ENCODE data around the gene ARHGEF1.

The ARHGEF1 gene

DNA sequence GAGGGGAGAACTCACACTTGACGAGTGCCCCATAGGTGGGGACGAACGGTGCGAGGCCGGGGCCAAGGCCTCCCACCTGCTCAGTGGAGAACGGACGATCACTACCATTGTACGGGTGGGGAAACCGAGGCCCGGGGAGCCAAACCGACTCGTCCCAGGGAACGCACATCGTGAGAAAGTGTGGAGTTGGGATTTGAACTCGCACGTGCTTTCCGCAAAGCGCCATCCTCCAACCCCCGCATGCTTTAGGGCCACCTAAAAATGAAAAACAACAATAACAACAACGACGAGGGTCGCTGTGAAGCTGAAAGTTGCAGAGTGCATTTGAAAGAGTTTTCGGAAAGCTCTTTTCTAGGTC, 458 bp downstream of the ARHGEF1 start:
- Histone ChIP-seq H3K4me3 (ENCODE audit: low read length) (peak overlapping the region; percentile 85), H3K9me3 (ENCODE audit: insufficient read depth, low read length) (no peaks in the 10 kb centered on the region), H3K9ac (ENCODE audit: low read length) (peak overlapping the region; percentile 91), H3K79me2 (ENCODE audit: low read length) (peaks cover 50% of the 10 kb centered on the region), H3K27ac (ENCODE audit: low read length) (peak overlapping the region; percentile 78), H3K4me2 (ENCODE audit: low read length) (peak overlapping the region; percentile 85), H2AFZ (ENCODE audit: low read depth, low read length) (no peak overlapping the region; the same call in 1 of the 2 replicates), H3K27me3 (ENCODE audit: low read depth, low read length) (no peaks in the 10 kb centered on the region), H3K36me3 (replicated peaks; ENCODE audit: low read depth, low read length) (peaks cover 15% of the 10 kb centered on the region), H3K4me1 (ENCODE audit: low read length) (peaks cover 37% of the 10 kb centered on the region), H4K20me1 (ENCODE audit: insufficient read depth, low read length) (peaks cover 22% of the 10 kb centered on the region)
- no peak for TF ChIP-seq EZH2phosphoT487 (IDR thresholded peaks at IDR 0.05; ENCODE audit: low read depth)
- TF ChIP-seq, protein P1, sequence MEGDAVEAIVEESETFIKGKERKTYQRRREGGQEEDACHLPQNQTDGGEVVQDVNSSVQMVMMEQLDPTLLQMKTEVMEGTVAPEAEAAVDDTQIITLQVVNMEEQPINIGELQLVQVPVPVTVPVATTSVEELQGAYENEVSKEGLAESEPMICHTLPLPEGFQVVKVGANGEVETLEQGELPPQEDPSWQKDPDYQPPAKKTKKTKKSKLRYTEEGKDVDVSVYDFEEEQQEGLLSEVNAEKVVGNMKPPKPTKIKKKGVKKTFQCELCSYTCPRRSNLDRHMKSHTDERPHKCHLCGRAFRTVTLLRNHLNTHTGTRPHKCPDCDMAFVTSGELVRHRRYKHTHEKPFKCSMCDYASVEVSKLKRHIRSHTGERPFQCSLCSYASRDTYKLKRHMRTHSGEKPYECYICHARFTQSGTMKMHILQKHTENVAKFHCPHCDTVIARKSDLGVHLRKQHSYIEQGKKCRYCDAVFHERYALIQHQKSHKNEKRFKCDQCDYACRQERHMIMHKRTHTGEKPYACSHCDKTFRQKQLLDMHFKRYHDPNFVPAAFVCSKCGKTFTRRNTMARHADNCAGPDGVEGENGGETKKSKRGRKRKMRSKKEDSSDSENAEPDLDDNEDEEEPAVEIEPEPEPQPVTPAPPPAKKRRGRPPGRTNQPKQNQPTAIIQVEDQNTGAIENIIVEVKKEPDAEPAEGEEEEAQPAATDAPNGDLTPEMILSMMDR (IDR thresholded peaks at IDR 0.05; ENCODE audit: low read depth, low read length), result no peak

DNA sequence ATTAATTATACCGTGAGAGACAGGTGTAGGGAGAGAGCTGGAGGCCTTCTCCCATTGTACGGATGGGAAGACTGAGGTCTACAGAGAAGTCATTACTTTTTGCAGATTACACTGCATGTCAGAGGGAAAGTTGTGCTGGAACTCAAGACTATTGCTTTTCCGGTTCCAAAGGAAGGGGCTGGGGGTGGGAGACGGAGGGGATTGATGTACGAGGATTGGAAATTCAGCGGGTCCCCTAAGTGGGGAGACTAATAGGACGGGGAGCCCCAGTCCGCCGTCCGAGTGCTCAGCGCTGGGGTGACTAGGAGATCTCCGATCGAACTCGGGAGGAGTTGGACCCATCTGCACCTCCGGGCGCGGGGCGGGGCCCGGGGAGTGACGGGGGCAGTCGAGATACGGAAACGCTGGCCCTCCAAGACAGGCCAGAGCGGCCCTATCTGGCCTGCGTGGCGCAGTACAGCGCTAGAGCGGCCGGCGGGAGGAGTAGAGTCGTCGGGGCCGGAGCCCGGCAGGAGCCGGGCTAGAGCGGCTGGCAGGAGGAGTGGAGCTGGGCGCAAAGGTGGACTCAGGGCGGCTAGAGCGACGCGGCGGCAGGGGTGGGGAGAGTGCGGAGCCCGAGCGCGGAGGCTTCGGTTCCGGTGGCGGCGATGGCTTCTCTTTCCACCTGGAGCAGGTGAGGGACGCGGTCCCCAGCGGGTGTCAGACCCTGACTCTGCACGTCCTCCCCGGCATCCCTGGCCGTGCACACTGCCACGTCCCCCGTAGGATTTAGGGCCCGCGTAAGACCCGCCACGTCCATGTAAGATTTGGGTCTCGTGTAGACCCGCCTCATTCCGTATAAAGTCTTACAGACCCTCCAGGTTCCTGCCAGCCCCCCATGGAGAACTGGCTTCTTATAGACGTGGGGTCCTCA, 1.1 kb downstream of the ARHGEF1 start:
- H3K4me1 ChIP-seq (ENCODE audit: low read length), result peaks cover 30% of the 10 kb centered on the region
- peak overlapping the region; percentile 91 for H3K9ac ChIP-seq (ENCODE audit: low read length)
- peaks cover 16% of the 10 kb centered on the region for H4K20me1 ChIP-seq (ENCODE audit: insufficient read depth, low read length)
- no peaks in the 10 kb centered on the region for H3K9me3 ChIP-seq (ENCODE audit: insufficient read depth, low read length)
- peak overlapping the region; percentile 92 for H3K4me2 ChIP-seq (ENCODE audit: low read length)
- H3K79me2 ChIP-seq (ENCODE audit: low read length), result peaks cover 44% of the 10 kb centered on the region
- peak overlapping the region; percentile 24; the same call in 1 of the 2 replicates for H2AFZ ChIP-seq (ENCODE audit: low read depth, low read length)
- TF ChIP-seq, protein P1 (IDR thresholded peaks at IDR 0.05; ENCODE audit: low read depth, low read length), result 0 out of 2 replicates have a peak, but pooled peaks have one; percentile 5
- TF ChIP-seq EZH2phosphoT487 (IDR thresholded peaks at IDR 0.05; ENCODE audit: low read depth), result no peak
- peak overlapping the region; percentile 78 for H3K27ac ChIP-seq (ENCODE audit: low read length)
- peaks cover 13% of the 10 kb centered on the region for H3K36me3 ChIP-seq (replicated peaks; ENCODE audit: low read depth, low read length)
- no peaks in the 10 kb centered on the region for H3K27me3 ChIP-seq (ENCODE audit: low read depth, low read length)
- peak overlapping the region; percentile 85 for H3K4me3 ChIP-seq (ENCODE audit: low read length)

DNA sequence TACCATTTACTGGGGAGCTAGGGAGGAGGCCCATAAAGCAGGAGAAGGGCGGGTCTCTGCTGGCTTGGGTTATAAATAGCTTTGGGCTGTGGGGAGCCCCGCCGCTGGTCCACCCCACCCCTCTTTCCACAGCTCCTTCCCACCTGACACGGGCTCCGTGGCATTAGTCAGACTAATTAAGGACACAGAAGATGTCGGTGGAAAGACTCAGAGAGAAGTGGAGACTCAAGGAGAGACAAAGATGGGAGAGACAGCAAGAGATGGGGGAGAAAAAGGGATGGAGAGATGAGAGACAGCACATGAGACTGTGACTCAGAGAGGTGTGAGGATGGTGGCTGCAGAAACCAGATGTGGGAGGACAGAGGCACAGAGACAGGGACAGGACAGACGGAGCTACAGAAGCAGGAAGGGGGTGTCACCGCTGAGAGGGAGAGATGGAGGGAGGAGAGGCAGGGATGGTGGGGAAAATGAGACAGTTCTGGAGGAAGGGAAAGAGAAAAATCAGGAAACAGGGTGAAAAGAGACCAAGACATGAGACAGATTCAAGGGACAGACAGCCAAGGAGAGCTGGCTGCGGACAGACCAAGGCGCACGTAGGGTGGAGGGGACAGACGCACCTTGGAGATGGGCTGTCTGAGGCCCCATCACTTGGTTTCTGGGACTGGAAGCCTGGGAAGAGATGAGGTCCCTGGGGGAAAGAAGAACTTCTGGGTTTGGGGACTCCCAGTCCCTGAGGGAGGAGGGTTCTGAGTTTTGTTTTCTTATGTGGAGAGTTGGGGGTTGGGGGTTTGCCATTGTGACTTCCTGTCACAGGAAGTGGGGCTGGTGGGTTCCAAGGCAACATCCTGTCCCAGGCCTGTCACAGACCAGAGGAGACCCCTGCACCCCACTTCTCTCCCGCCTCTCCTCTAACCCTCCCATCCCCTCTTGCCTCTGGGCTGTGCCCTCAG, 4.1 kb downstream of the ARHGEF1 start:
- H3K79me2 ChIP-seq (ENCODE audit: low read length), result peaks cover 35% of the 10 kb centered on the region
- no peak overlapping the region for H3K27ac ChIP-seq (ENCODE audit: low read length)
- H3K4me3 ChIP-seq (ENCODE audit: low read length), result no peak overlapping the region
- H3K4me1 ChIP-seq (ENCODE audit: low read length), result peaks cover 28% of the 10 kb centered on the region
- no peaks in the 10 kb centered on the region for H3K27me3 ChIP-seq (ENCODE audit: low read depth, low read length)
- H3K4me2 ChIP-seq (ENCODE audit: low read length), result peak overlapping the region; percentile 35
- no peak overlapping the region for H3K9ac ChIP-seq (ENCODE audit: low read length)
- TF ChIP-seq, protein P1 (IDR thresholded peaks at IDR 0.05; ENCODE audit: low read depth, low read length), result no peak
- TF ChIP-seq EZH2phosphoT487 (IDR thresholded peaks at IDR 0.05; ENCODE audit: low read depth), result no peak
- H3K9me3 ChIP-seq (ENCODE audit: insufficient read depth, low read length), result no peaks in the 10 kb centered on the region
- no peak overlapping the region for H2AFZ ChIP-seq (ENCODE audit: low read depth, low read length)
- H4K20me1 ChIP-seq (ENCODE audit: insufficient read depth, low read length), result peaks cover 17% of the 10 kb centered on the region
- peaks cover 11% of the 10 kb centered on the region for H3K36me3 ChIP-seq (replicated peaks; ENCODE audit: low read depth, low read length)

All from OCI-LY3 (cell line).